ENCODE results near the gene EPS8L3.
A peak's percentile ranks its signal among the peaks of the same experiment; 100 is the strongest.
"Not testable (repeated sequence)": the region's sequence is repeated elsewhere in the genome, so short reads cannot be mapped to it uniquely, and the experiment has no call there.

Gene EPS8L3

GRCh38 chr1:109751531-109752260 lies 12.0 kb downstream of the EPS8L3 start:
- no peak for DNase-seq (ENCODE audit: low read depth)
- TF ChIP-seq MYC (IDR thresholded peaks at IDR 0.05; ENCODE audit: low read depth, low read length) = no peak
- no peak for TF ChIP-seq MAX (IDR thresholded peaks at IDR 0.05; ENCODE audit: low read depth, low read length)
- no peak for TF ChIP-seq POLR2A (IDR thresholded peaks at IDR 0.05; ENCODE audit: extremely low read depth, insufficient read length)
- TF ChIP-seq CTCF (IDR thresholded peaks at IDR 0.05; ENCODE audit: low read depth, low read length) = no peak
- H3K4me3 ChIP-seq (ENCODE audit: low read depth, low read length) = no peak overlapping the region

- TF ChIP-seq MAX (IDR thresholded peaks at IDR 0.05; ENCODE audit: low read depth, low read length) (no peak), MYC (IDR thresholded peaks at IDR 0.05; ENCODE audit: low read depth, low read length) (no peak), CTCF (IDR thresholded peaks at IDR 0.05; ENCODE audit: low read depth, low read length) (no peak), POLR2A (IDR thresholded peaks at IDR 0.05; ENCODE audit: extremely low read depth, insufficient read length) (no peak)
- DNase-seq (ENCODE audit: low read depth) = no peak
- no peak overlapping the region for H3K4me3 ChIP-seq (ENCODE audit: low read depth, low read length)
These were observed 12.8 kb downstream of the EPS8L3 start for GRCh38 chr1:109750920-109751319.

- no peak overlapping the region for H3K4me3 ChIP-seq (ENCODE audit: low read depth, low read length)
- no peak for TF ChIP-seq MYC (IDR thresholded peaks at IDR 0.05; ENCODE audit: low read depth, low read length)
- no peak for DNase-seq (ENCODE audit: low read depth)
These were observed 13.4 kb downstream of the EPS8L3 start for GRCh38 chr1:109750241-109750882.

GRCh38 chr1:109749221-109749620 lies 14.5 kb downstream of the EPS8L3 start:
- no peak for DNase-seq (ENCODE audit: low read depth)

GRCh38 chr1:109748311-109748710 lies 15.4 kb downstream of the EPS8L3 start:
- DNase-seq (ENCODE audit: low read depth); H3K4me3 ChIP-seq (ENCODE audit: low read depth, low read length): not testable (repeated sequence)

More at GRCh38 chr1:109749221-109749620, 14.5 kb downstream of the EPS8L3 start:
- no peak overlapping the region for H3K4me3 ChIP-seq (ENCODE audit: low read depth, low read length)
- TF ChIP-seq POLR2A (IDR thresholded peaks at IDR 0.05; ENCODE audit: extremely low read depth, insufficient read length) = no peak
- TF ChIP-seq MAX (IDR thresholded peaks at IDR 0.05; ENCODE audit: low read depth, low read length) = no peak
- TF ChIP-seq CTCF (IDR thresholded peaks at IDR 0.05; ENCODE audit: low read depth, low read length) = no peak
- TF ChIP-seq MYC (IDR thresholded peaks at IDR 0.05; ENCODE audit: low read depth, low read length) = no peak

GRCh38 chr1:109740615-109741373 lies 22.9 kb downstream of the EPS8L3 start, which contains the start of gene GSTM3:
TSS of gene GSTM3 (minus strand) at chr1:109741038. CDS start at chr1:109740287, 751 bp downstream.
- DNase-seq (ENCODE audit: low read depth) = no peak
- peak within 1 kb of the TSS; percentile 32 for H3K4me3 ChIP-seq (ENCODE audit: low read depth, low read length)
- TF ChIP-seq CTCF (IDR thresholded peaks at IDR 0.05; ENCODE audit: low read depth, low read length) = no peak
- no peak for TF ChIP-seq POLR2A (IDR thresholded peaks at IDR 0.05; ENCODE audit: extremely low read depth, insufficient read length)
- no peak for TF ChIP-seq MAX (IDR thresholded peaks at IDR 0.05; ENCODE audit: low read depth, low read length)
- TF ChIP-seq MYC (IDR thresholded peaks at IDR 0.05; ENCODE audit: low read depth, low read length) = no peak
